PC-9 (cell line): ENCODE data around the gene CEP68. TPM values are rescaled to one million over a fixed set of nuclear protein-coding genes. Genes with fewer than 3 reads are reported as not detected.

Experiments used
- BruUV-seq: library from RNA; stranded (reverse); fragments of 400-500 nt; replicated peaks from 2 replicates; lab custom pipeline; 2021; lab: Mats Ljungman, UMichigan
- CTCF ChIA-PET: fragments of 300-600 bp; sonication (Branson Sonifier 250); formaldehyde crosslinking; loops from one replicate; lab custom pipeline; 2022; ENCODE audit warnings: antibody characterized with exemption; lab: Charles Lee
- POLR2A ChIA-PET: fragments of 300-600 bp; sonication (Branson Sonifier 250); formaldehyde crosslinking; loops from one replicate; lab custom pipeline; 2022; ENCODE audit warnings: antibody characterized with exemption; ENCODE audit not compliant: unreplicated experiment; lab: Charles Lee
- DNase-seq, 2 experiments: peaks; one replicate each; pipeline versions ENCODE4 v3.0.0 to v3.0.0-alpha.2; 2015 to 2022; ENCODE audit warnings: mixed read lengths in 1 of 2
- H2AFZ ChIP-seq: fragments of 200-600 bp; sonication (generic); 2 replicates; pipeline ENCODE4 v1.8.1; 2017; ENCODE audit warnings: antibody characterized with exemption
- H3F3A ChIP-seq: fragments of 200-600 bp; sonication (generic); 2 replicates; pipeline ENCODE4 v1.8.1; 2017; ENCODE audit warnings: antibody characterized with exemption, mild to moderate bottlenecking, low read depth; ENCODE audit not compliant: insufficient read depth
- H3K27ac ChIP-seq: fragments of 200-600 bp; sonication (generic); 2 replicates; pipeline ENCODE4 v1.6.1; 2016; ENCODE audit warnings: mixed run types
- H3K27me3 ChIP-seq: fragments of 200-600 bp; sonication (generic); 2 replicates; pipeline ENCODE4 v1.6.1; 2016; ENCODE audit warnings: low read depth, mixed run types; ENCODE audit not compliant: insufficient read depth
- H3K36me3 ChIP-seq: fragments of 200-600 bp; sonication (generic); 2 replicates; pipeline ENCODE4 v1.6.1; 2016; ENCODE audit warnings: low read depth, mixed run types
- H3K4me1 ChIP-seq: fragments of 200-600 bp; sonication (generic); replicated peaks from 2 replicates; pipeline ENCODE4 v1.6.1; 2016; ENCODE audit warnings: mixed run types; ENCODE audit not compliant: insufficient read depth
- H3K4me2 ChIP-seq: fragments of 200-600 bp; sonication (generic); 2 replicates; pipeline ENCODE4 v1.6.1; 2017; ENCODE audit warnings: mixed run types
- H3K4me3 ChIP-seq: fragments of 200-600 bp; sonication (generic); 2 replicates; pipeline ENCODE4 v1.6.1; 2016; ENCODE audit warnings: mixed run types
- H3K79me2 ChIP-seq: fragments of 200-600 bp; sonication (generic); 2 replicates; pipeline ENCODE4 v1.6.1; 2017; ENCODE audit warnings: low read depth, mixed run types
- H3K9me2 ChIP-seq: fragments of 200-600 bp; sonication (generic); 2 replicates; pipeline ENCODE4 v1.8.1; 2017; ENCODE audit warnings: mild to moderate bottlenecking; ENCODE audit not compliant: insufficient read depth
- H3K9me3 ChIP-seq: fragments of 200-600 bp; sonication (generic); 2 replicates; pipeline ENCODE4 v1.8.1; 2016; ENCODE audit warnings: low read depth; ENCODE audit not compliant: insufficient read depth
- H4K20me1 ChIP-seq: fragments of 200-600 bp; sonication (generic); 2 replicates; pipeline ENCODE4 v1.8.1; 2017; ENCODE audit not compliant: insufficient read depth
- EZH2 ChIP-seq: fragments of 200-600 bp; sonication (generic); IDR thresholded peaks from 2 replicates; pipeline ENCODE4 v1.8.0; 2017; ENCODE audit warnings: antibody characterized with exemption, low read depth
- intact Hi-C: fragments of 100-400 bp; cut with micrococcal nuclease; formaldehyde crosslinking; loops from one replicate; pipeline ENCODE4 v1.10.0; 2022; ENCODE audit not compliant: unreplicated experiment
- total RNA-seq: library from RNA; stranded (reverse); gene quantifications from 2 replicates; pipeline ENCODE4 v1.2.3, GENCODE V29; 2021
- TF ChIP-seq, protein P1 (sequence below): fragments of 200-600 bp; sonication (generic); conservative IDR thresholded peaks from 2 replicates; pipeline ENCODE4 v1.6.1; 2017; ENCODE audit warnings: mixed run types, antibody characterized with exemption, mild to moderate bottlenecking, moderate library complexity

CEP68 gene
- total RNA-seq, 1 experiment from 2014 or later = 10.8 TPM

DNA sequence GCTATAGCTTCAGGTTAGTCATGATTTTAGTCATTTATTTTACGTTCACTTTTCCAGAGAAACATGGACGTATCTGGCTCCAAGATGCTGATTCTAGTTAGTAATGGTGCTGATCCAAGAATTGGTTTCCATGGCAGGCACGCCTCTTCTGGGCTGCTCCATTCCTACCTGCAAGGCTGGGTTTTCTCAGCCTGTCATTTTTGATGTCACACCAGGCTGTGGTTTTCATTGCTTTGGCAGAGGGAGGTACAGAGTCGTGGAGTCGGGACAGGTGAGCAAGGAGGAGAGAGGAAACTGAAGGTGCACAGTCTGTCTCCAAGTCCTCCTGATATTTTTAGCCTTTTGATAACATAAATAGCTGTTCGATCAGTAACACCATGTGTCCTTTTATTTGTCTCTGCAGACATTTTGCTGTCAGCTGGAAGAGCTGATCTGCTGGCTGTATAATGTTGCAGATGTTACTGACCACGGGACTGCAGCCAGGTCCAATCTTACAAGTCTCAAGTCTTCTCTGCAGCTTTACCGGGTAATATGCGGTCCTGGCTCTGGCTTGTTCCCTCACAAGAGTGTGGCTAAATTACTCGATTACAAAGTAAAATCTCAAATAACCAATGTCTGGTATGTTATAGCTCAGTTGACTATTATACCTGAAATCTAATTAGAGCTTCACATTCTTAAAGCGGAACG is 17.8 kb downstream of the CEP68 start:
- no peak overlapping the region for H3K27ac ChIP-seq
- CTCF ChIA-PET = interaction anchor here (0.5 kb wide), 1 partner anchor 133 kb away, joined by 4 read pairs; no protein-coding TSS in a partner anchor
- H3K79me2 ChIP-seq = no peaks in the 10 kb centered on the region
- no TSS peak for BruUV-seq
- no peak overlapping the region for H3K4me3 ChIP-seq
- POLR2A ChIA-PET = interaction anchor here (0.7 kb wide), 1 partner anchor 1178 kb away, joined by 3 read pairs; no protein-coding TSS in a partner anchor
- H4K20me1 ChIP-seq = peaks cover 16% of the 10 kb centered on the region; the same call in 1 of the 2 replicates
- H3F3A ChIP-seq = peaks cover 31% of the 10 kb centered on the region; the same call in 1 of the 2 replicates
- H3K9me2 ChIP-seq = no peaks in the 10 kb centered on the region
- H3K4me1 ChIP-seq = no peaks in the 10 kb centered on the region
- H2AFZ ChIP-seq = no peak overlapping the region
- no peak overlapping the region for H3K4me2 ChIP-seq
- TF ChIP-seq, protein P1, sequence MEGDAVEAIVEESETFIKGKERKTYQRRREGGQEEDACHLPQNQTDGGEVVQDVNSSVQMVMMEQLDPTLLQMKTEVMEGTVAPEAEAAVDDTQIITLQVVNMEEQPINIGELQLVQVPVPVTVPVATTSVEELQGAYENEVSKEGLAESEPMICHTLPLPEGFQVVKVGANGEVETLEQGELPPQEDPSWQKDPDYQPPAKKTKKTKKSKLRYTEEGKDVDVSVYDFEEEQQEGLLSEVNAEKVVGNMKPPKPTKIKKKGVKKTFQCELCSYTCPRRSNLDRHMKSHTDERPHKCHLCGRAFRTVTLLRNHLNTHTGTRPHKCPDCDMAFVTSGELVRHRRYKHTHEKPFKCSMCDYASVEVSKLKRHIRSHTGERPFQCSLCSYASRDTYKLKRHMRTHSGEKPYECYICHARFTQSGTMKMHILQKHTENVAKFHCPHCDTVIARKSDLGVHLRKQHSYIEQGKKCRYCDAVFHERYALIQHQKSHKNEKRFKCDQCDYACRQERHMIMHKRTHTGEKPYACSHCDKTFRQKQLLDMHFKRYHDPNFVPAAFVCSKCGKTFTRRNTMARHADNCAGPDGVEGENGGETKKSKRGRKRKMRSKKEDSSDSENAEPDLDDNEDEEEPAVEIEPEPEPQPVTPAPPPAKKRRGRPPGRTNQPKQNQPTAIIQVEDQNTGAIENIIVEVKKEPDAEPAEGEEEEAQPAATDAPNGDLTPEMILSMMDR = no peak
- TF ChIP-seq EZH2 = no peak
- intact Hi-C loops = no loop called here
- H3K36me3 ChIP-seq = no peaks in the 10 kb centered on the region
- H3K9me3 ChIP-seq = no peaks in the 10 kb centered on the region
- H3K27me3 ChIP-seq = no peaks in the 10 kb centered on the region
- no peak for DNase-seq

DNA sequence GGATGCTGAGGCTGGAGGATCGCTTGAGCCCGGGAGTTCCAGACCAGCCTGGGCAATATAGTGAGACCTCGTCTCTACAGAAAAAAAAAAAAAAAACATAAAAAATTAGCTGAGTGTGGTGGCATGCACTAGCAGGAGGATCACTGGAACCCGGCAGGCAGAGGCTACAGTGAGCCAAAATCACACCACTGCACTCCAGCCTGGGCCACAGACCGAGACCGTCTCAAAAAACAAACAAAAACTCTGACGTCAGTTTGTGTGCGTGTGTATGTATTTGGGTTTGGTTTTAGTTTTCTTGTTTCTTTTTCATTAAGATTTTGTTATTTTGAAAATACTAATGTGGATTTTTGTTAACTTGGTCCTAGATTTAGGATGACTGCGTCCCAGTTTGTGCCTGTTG is 19.0 kb downstream of the CEP68 start:
- Histone ChIP-seq H4K20me1 (peaks cover 16% of the 10 kb centered on the region; the same call in 1 of the 2 replicates), H3K9me3 (no peaks in the 10 kb centered on the region), H3K9me2 (no peaks in the 10 kb centered on the region), H3F3A (peaks cover 31% of the 10 kb centered on the region; the same call in 1 of the 2 replicates), H3K27ac (no peak overlapping the region), H3K4me2 (no peak overlapping the region), H3K4me1 (no peaks in the 10 kb centered on the region), H2AFZ (no peak overlapping the region), H3K4me3 (no peak overlapping the region), H3K27me3 (no peaks in the 10 kb centered on the region), H3K79me2 (no peaks in the 10 kb centered on the region), H3K36me3 (no peaks in the 10 kb centered on the region)
- ChIA-PET CTCF (interaction anchor here (0.9 kb wide), 1 partner anchor 157 kb away, joined by 3 read pairs; no protein-coding TSS in a partner anchor), POLR2A (interaction anchor here (0.6 kb wide), 1 partner anchor 39 kb away, joined by 3 read pairs; no protein-coding TSS in a partner anchor)
- no peak for TF ChIP-seq EZH2
- TF ChIP-seq, protein P1 = no peak
- BruUV-seq = no TSS peak
- no peak for DNase-seq
- intact Hi-C loops = no loop called here

DNA sequence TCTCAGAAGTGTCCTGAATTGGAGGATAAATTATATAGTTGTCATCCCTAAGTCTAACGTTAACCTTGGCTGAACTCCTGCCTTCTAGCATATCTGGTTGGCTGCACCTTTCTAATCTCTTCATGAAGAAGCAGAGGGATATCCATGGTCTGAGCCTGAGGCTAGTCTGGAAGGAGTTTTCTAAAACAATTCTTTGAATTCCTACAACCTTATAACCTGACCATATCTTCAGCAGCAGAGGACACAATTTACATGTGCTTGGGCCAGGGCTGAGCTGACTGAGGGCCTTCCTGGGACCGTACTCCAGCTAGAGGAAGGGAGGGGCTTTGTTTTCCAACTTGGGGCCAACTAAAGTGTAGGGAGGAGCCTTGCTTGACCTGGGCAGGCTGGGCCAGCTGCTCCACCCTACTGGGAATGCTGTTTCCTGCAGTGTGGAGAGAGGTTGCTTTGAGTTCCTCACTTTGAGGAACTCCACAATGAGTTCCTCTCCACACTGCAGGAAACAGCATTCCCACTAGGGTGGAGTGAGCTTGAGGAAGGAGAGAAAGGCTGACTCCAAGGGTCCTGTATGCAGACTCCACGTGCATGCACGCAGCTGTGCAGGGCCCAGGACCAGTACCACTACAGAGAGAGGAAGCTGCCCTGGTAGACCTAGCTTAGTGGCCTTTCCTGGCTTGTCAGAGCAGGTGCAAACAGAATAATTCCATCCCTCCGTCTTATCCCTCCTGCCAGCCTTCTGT is 19.6 kb downstream of the CEP68 start:
- Histone ChIP-seq H3K36me3 (no peaks in the 10 kb centered on the region), H3K27me3 (no peaks in the 10 kb centered on the region), H3K79me2 (no peaks in the 10 kb centered on the region), H3K9me3 (no peaks in the 10 kb centered on the region), H4K20me1 (peaks cover 16% of the 10 kb centered on the region; the same call in 1 of the 2 replicates), H3K4me1 (no peaks in the 10 kb centered on the region), H3K4me2 (no peak overlapping the region), H3K27ac (no peak overlapping the region), H3F3A (peaks cover 31% of the 10 kb centered on the region; the same call in 1 of the 2 replicates), H3K9me2 (no peaks in the 10 kb centered on the region), H2AFZ (no peak overlapping the region), H3K4me3 (no peak overlapping the region)
- TF ChIP-seq, protein P1 = no peak
- no TSS peak for BruUV-seq
- intact Hi-C loops = no loop called here
- DNase-seq = peak in 1 of 2 experiments; percentile 42
- ChIA-PET CTCF (interaction anchor here (0.9 kb wide), 1 partner anchor 158 kb away, joined by 3 read pairs; no protein-coding TSS in a partner anchor), POLR2A (interaction anchor here (0.6 to 1.0 kb wide), 4 partner anchors 21 to 938 kb away, joined by 3 to 6 read pairs (median 4); partner anchors contain the start of gene RAB1A)
